ENCODE results near the gene BRINP3. TPM values are rescaled to one million over a fixed set of nuclear protein-coding genes. Genes with fewer than 3 reads are reported as not detected.

Gene BRINP3
- total RNA-seq, 1 experiment from 2014 or later = not detected

- H3K9me2 ChIP-seq (replicated peaks; ENCODE audit: low read length) = no peaks in the 10 kb centered on the region
- POLR2A ChIA-PET (ENCODE audit: unreplicated experiment) = no interaction called here
- intact Hi-C loops (cut with micrococcal nuclease) = no loop called here
Measured at GRCh38 chr1:190244406-190244805, 233.3 kb downstream of the BRINP3 start.

GRCh38 chr1:190243056-190243455 is 234.6 kb downstream of the BRINP3 start:
- intact Hi-C loops (cut with micrococcal nuclease) = no loop called here
- no peaks in the 10 kb centered on the region for H4K20me1 ChIP-seq (ENCODE audit: low read length)
- no peak overlapping the region for H3K4me3 ChIP-seq (ENCODE audit: low read length)
- H3K9ac ChIP-seq (ENCODE audit: low read length) = no peak overlapping the region
- no peaks in the 10 kb centered on the region for H3K79me2 ChIP-seq (ENCODE audit: low read length)
- no peaks in the 10 kb centered on the region for H3K36me3 ChIP-seq (ENCODE audit: low read depth, low read length)
- H2AFZ ChIP-seq (ENCODE audit: low read length) = no peak overlapping the region
- H3K4me1 ChIP-seq (ENCODE audit: insufficient read depth, low read length) = no peaks in the 10 kb centered on the region
- ChIA-PET POLR2A (ENCODE audit: unreplicated experiment) (no interaction called here), CTCF (no interaction called here)
- no peaks in the 10 kb centered on the region for H3K9me2 ChIP-seq (replicated peaks; ENCODE audit: low read length)
- H3K27ac ChIP-seq (ENCODE audit: low read length) = no peak overlapping the region
- H3K9me3 ChIP-seq (ENCODE audit: low read length) = no peaks in the 10 kb centered on the region
- no peak for ATAC-seq
- DNase-seq = no peak
- no TSS peak for BruUV-seq (replicated peaks)
- no peak overlapping the region for H3K4me2 ChIP-seq (ENCODE audit: low read length)
- peaks cover 32% of the 10 kb centered on the region for H3K27me3 ChIP-seq (ENCODE audit: low read length)
- TF ChIP-seq, protein P1, sequence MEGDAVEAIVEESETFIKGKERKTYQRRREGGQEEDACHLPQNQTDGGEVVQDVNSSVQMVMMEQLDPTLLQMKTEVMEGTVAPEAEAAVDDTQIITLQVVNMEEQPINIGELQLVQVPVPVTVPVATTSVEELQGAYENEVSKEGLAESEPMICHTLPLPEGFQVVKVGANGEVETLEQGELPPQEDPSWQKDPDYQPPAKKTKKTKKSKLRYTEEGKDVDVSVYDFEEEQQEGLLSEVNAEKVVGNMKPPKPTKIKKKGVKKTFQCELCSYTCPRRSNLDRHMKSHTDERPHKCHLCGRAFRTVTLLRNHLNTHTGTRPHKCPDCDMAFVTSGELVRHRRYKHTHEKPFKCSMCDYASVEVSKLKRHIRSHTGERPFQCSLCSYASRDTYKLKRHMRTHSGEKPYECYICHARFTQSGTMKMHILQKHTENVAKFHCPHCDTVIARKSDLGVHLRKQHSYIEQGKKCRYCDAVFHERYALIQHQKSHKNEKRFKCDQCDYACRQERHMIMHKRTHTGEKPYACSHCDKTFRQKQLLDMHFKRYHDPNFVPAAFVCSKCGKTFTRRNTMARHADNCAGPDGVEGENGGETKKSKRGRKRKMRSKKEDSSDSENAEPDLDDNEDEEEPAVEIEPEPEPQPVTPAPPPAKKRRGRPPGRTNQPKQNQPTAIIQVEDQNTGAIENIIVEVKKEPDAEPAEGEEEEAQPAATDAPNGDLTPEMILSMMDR (conservative IDR thresholded peaks at IDR 0.05; ENCODE audit: low read depth, low read length) = no peak
- TF ChIP-seq EZH2 (IDR thresholded peaks at IDR 0.05; ENCODE audit: low read length, unreplicated experiment) = no peak
- no peak for TF ChIP-seq EZH2phosphoT487 (IDR thresholded peaks at IDR 0.05; ENCODE audit: borderline replicate concordance, low read length)
- H3F3A ChIP-seq (ENCODE audit: low read length, unreplicated experiment) = no peaks in the 10 kb centered on the region

More at GRCh38 chr1:190244406-190244805, 233.3 kb downstream of the BRINP3 start:
- no peak overlapping the region for H2AFZ ChIP-seq (ENCODE audit: low read length)
- H3K4me2 ChIP-seq (ENCODE audit: low read length) = no peak overlapping the region
- H3K27ac ChIP-seq (ENCODE audit: low read length) = no peak overlapping the region
- H3K36me3 ChIP-seq (ENCODE audit: low read depth, low read length) = no peaks in the 10 kb centered on the region
- no peaks in the 10 kb centered on the region for H3K79me2 ChIP-seq (ENCODE audit: low read length)
- no TSS peak for BruUV-seq (replicated peaks)
- TF ChIP-seq, protein P1 (conservative IDR thresholded peaks at IDR 0.05; ENCODE audit: low read depth, low read length) = no peak
- no peak for TF ChIP-seq EZH2phosphoT487 (IDR thresholded peaks at IDR 0.05; ENCODE audit: borderline replicate concordance, low read length)
- TF ChIP-seq EZH2 (IDR thresholded peaks at IDR 0.05; ENCODE audit: low read length, unreplicated experiment) = no peak
- no peak overlapping the region for H3K9ac ChIP-seq (ENCODE audit: low read length)
- no peak for ATAC-seq
- H3F3A ChIP-seq (ENCODE audit: low read length, unreplicated experiment) = no peaks in the 10 kb centered on the region
- no peak for DNase-seq
- CTCF ChIA-PET = no interaction called here
- peaks cover 27% of the 10 kb centered on the region for H3K27me3 ChIP-seq (ENCODE audit: low read length)
- no peaks in the 10 kb centered on the region for H4K20me1 ChIP-seq (ENCODE audit: low read length)
- H3K4me3 ChIP-seq (ENCODE audit: low read length) = no peak overlapping the region
- no peaks in the 10 kb centered on the region for H3K4me1 ChIP-seq (ENCODE audit: insufficient read depth, low read length)
- no peaks in the 10 kb centered on the region for H3K9me3 ChIP-seq (ENCODE audit: low read length)

DNA sequence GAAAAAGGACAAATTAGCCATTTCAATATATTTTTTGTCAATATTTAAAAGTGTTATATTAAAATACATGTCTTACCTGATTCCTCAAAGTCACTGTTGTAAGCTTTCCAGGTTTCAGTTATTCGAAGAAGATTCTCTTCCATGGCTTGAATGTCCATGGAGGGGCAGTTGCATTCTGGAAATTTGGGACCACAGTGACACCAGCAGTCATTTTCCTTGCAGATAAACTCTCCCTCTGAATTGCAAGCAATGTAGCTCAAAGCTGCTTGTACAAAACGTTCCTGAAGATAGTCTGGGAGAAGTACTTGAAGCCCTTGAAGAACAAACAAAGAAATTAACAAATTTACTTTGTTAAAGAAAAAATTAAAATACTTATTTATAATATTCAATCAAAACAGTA is 251.7 kb downstream of the BRINP3 start:
- no peak overlapping the region for H3K4me3 ChIP-seq (ENCODE audit: low read length)
- H4K20me1 ChIP-seq (ENCODE audit: low read length) = no peaks in the 10 kb centered on the region
- H2AFZ ChIP-seq (ENCODE audit: low read length) = no peak overlapping the region
- intact Hi-C loops (cut with micrococcal nuclease) = no loop called here
- DNase-seq (no peak), ATAC-seq (no peak)
- ChIA-PET CTCF (interaction anchor here (0.6 kb wide), 1 partner anchor 194 kb away, joined by 3 read pairs; no protein-coding TSS in a partner anchor), POLR2A (ENCODE audit: unreplicated experiment) (no interaction called here)
- no peaks in the 10 kb centered on the region for H3K9me2 ChIP-seq (replicated peaks; ENCODE audit: low read length)
- peaks cover 29% of the 10 kb centered on the region for H3K27me3 ChIP-seq (ENCODE audit: low read length)
- H3K27ac ChIP-seq (ENCODE audit: low read length) = no peak overlapping the region
- no peaks in the 10 kb centered on the region for H3F3A ChIP-seq (ENCODE audit: low read length, unreplicated experiment)
- no TSS peak for BruUV-seq (replicated peaks)
- H3K9me3 ChIP-seq (ENCODE audit: low read length) = no peaks in the 10 kb centered on the region
- no peak overlapping the region for H3K9ac ChIP-seq (ENCODE audit: low read length)
- H3K36me3 ChIP-seq (ENCODE audit: low read depth, low read length) = no peaks in the 10 kb centered on the region
- H3K79me2 ChIP-seq (ENCODE audit: low read length) = no peaks in the 10 kb centered on the region
- no peak overlapping the region for H3K4me2 ChIP-seq (ENCODE audit: low read length)
- TF ChIP-seq, protein P1 (conservative IDR thresholded peaks at IDR 0.05; ENCODE audit: low read depth, low read length) = no peak
- no peak for TF ChIP-seq EZH2 (IDR thresholded peaks at IDR 0.05; ENCODE audit: low read length, unreplicated experiment)
- no peak for TF ChIP-seq EZH2phosphoT487 (IDR thresholded peaks at IDR 0.05; ENCODE audit: borderline replicate concordance, low read length)
- no peaks in the 10 kb centered on the region for H3K4me1 ChIP-seq (ENCODE audit: insufficient read depth, low read length)

Data from PC-3 (cell line).